Measurements from ENCODE around the gene GPR62.

Gene GPR62

DNA sequence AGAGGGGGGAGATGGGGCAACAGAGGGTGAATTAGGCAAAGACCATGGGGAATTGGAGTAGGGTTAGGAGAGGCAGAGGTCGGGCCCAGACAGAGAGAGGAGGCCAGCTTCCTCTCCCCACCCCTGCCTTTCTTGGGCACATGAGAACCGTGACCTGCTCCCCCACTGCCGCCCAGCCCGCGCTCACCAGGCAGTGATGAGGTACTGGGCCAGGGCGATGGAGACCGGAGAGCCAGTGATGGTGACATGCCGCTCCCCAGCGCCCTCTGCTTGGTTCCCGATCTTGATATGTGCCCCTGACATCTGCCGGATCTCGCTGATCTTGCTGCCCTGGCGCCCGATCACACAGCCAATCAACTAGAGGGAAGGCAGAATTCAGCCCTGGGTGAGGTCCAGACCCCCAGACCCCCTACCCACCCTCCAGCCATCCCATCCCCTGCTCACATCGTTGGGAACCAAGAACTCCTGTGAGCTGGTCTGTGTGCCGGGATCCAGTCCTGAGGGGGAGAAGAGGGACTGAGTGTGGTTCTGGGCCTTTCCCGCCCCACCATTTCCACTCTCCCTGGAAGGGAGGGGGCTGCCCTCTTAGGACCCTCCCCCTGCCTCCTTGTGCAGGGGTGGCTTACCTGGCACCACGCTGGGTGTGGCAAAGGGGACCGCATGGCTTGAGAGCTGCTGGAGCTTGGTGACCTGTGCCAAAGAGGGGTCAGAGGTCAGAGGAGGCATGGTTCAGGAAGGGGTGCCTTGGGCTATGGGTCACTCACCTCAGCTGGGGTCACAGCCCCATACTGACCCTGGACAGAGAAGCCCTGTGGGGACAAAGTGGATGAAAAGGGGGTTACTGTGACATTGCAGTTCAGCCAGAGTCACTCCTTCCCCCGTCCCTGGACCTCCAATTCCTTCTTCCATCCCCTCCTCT is 3.7 kb downstream of the GPR62 start:
- Histone ChIP-seq H3K27me3 (ENCODE audit: insufficient read depth, low read length) (no peaks in the 10 kb centered on the region), H3K4me1 (ENCODE audit: control insufficient read depth, insufficient read depth, low read length, unreplicated experiment) (peaks cover under 1% of the 10 kb centered on the region), H3K4me3 (ENCODE audit: low read depth, low read length) (no peak overlapping the region), H3K36me3 (ENCODE audit: insufficient read depth, low read length) (no peaks in the 10 kb centered on the region), H3K79me2 (ENCODE audit: control insufficient read depth, insufficient read depth, low read length, unreplicated experiment) (no peaks in the 10 kb centered on the region), H3K27ac (ENCODE audit: low read depth, low read length) (no peak overlapping the region), H2AFZ (ENCODE audit: low read length, unreplicated experiment) (no peak overlapping the region)

DNA sequence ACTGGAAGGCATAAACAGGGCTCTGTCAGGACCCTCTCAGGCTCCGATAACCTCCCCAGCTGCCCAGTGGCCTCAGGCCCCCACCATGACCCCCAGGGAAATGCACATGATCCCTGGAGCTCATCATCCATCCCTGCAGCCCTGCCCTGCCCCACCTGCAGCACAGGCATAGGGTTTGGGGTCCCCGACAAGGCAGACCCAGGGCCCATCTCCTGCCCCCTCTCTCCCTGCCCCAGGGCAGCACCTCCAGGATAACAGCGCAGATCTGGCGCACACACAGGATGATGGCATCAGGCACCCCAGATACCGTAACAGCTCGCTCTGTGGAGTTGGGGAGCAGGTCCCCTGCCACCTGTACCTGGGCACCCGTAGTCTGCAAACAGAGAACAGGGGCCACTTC is 4.5 kb downstream of the GPR62 start:
- H3K27me3 ChIP-seq (ENCODE audit: insufficient read depth, low read length) = no peaks in the 10 kb centered on the region
- no peaks in the 10 kb centered on the region for H3K4me1 ChIP-seq (ENCODE audit: control insufficient read depth, insufficient read depth, low read length, unreplicated experiment)
- H2AFZ ChIP-seq (ENCODE audit: low read length, unreplicated experiment) = no peak overlapping the region
- H3K4me3 ChIP-seq (ENCODE audit: low read depth, low read length) = no peak overlapping the region
- H3K79me2 ChIP-seq (ENCODE audit: control insufficient read depth, insufficient read depth, low read length, unreplicated experiment) = peaks cover 2% of the 10 kb centered on the region
- no peak overlapping the region for H3K27ac ChIP-seq (ENCODE audit: low read depth, low read length)
- no peaks in the 10 kb centered on the region for H3K36me3 ChIP-seq (ENCODE audit: insufficient read depth, low read length)

GRCh38 chr3:51960386-51960785 is 5.2 kb downstream of the GPR62 start:
- H3K4me3 ChIP-seq (ENCODE audit: low read depth, low read length) = no peak overlapping the region
- no peaks in the 10 kb centered on the region for H3K27me3 ChIP-seq (ENCODE audit: insufficient read depth, low read length)
- H3K4me1 ChIP-seq (ENCODE audit: control insufficient read depth, insufficient read depth, low read length, unreplicated experiment) = no peaks in the 10 kb centered on the region
- no peak overlapping the region for H2AFZ ChIP-seq (ENCODE audit: low read length, unreplicated experiment)
- no peak overlapping the region for H3K27ac ChIP-seq (ENCODE audit: low read depth, low read length)
- H3K79me2 ChIP-seq (ENCODE audit: control insufficient read depth, insufficient read depth, low read length, unreplicated experiment) = peaks cover 10% of the 10 kb centered on the region
- H3K36me3 ChIP-seq (ENCODE audit: insufficient read depth, low read length) = no peaks in the 10 kb centered on the region

GRCh38 chr3:51961011-51961410 is 5.8 kb downstream of the GPR62 start:
- Histone ChIP-seq H3K4me1 (ENCODE audit: control insufficient read depth, insufficient read depth, low read length, unreplicated experiment) (peaks cover 4% of the 10 kb centered on the region), H3K4me3 (ENCODE audit: low read depth, low read length) (no peak overlapping the region), H3K27ac (ENCODE audit: low read depth, low read length) (no peak overlapping the region), H2AFZ (ENCODE audit: low read length, unreplicated experiment) (no peak overlapping the region), H3K79me2 (ENCODE audit: control insufficient read depth, insufficient read depth, low read length, unreplicated experiment) (peaks cover 12% of the 10 kb centered on the region), H3K36me3 (ENCODE audit: insufficient read depth, low read length) (no peaks in the 10 kb centered on the region), H3K27me3 (ENCODE audit: insufficient read depth, low read length) (no peaks in the 10 kb centered on the region)

GRCh38 chr3:51961602-51962569 is 6.7 kb downstream of the GPR62 start:
- Histone ChIP-seq H3K4me3 (ENCODE audit: low read depth, low read length) (no peak overlapping the region), H3K4me1 (ENCODE audit: control insufficient read depth, insufficient read depth, low read length, unreplicated experiment) (peaks cover 12% of the 10 kb centered on the region), H3K27me3 (ENCODE audit: insufficient read depth, low read length) (no peaks in the 10 kb centered on the region), H3K36me3 (ENCODE audit: insufficient read depth, low read length) (no peaks in the 10 kb centered on the region), H3K79me2 (ENCODE audit: control insufficient read depth, insufficient read depth, low read length, unreplicated experiment) (peaks cover 20% of the 10 kb centered on the region), H2AFZ (ENCODE audit: low read length, unreplicated experiment) (no peak overlapping the region), H3K27ac (ENCODE audit: low read depth, low read length) (no peak overlapping the region)

DNA sequence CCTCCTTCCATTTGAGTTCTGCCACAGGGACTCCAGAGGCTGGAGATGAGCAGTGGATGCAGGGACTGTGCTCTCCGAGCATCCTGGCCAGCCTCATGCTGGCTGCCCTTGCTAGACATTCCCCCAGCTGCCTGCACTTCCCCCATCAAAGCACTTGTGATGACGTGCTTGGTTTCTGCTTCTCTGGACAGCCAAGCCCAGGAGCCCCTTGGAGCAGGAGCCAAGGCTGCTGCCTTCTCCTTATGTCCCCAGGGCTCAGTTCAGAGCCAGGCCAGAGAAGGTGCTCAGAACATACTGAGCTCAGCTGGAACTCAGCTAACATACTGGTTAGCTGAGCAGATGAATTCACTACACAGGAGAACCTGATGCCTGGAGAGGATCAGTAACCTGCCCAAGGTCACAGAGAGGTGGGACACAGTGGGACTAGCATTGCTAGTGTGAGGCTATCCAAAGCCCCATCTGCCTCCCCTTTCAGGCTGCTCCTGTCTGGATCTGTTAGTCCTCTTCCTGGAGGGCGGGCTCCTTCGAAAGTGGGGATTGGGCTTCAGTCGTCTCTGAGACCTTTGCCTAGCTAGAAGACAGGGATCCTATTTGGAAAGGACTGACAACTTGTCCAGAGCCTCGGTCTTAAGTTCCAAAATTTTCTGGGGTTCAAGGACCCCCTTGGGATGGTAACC is 7.8 kb downstream of the GPR62 start:
- Histone ChIP-seq H3K27ac (ENCODE audit: low read depth, low read length) (no peak overlapping the region), H3K79me2 (ENCODE audit: control insufficient read depth, insufficient read depth, low read length, unreplicated experiment) (peaks cover 23% of the 10 kb centered on the region), H3K36me3 (ENCODE audit: insufficient read depth, low read length) (no peaks in the 10 kb centered on the region), H3K27me3 (ENCODE audit: insufficient read depth, low read length) (no peaks in the 10 kb centered on the region), H2AFZ (ENCODE audit: low read length, unreplicated experiment) (no peak overlapping the region), H3K4me3 (ENCODE audit: low read depth, low read length) (no peak overlapping the region), H3K4me1 (ENCODE audit: control insufficient read depth, insufficient read depth, low read length, unreplicated experiment) (peaks cover 12% of the 10 kb centered on the region)

DNA sequence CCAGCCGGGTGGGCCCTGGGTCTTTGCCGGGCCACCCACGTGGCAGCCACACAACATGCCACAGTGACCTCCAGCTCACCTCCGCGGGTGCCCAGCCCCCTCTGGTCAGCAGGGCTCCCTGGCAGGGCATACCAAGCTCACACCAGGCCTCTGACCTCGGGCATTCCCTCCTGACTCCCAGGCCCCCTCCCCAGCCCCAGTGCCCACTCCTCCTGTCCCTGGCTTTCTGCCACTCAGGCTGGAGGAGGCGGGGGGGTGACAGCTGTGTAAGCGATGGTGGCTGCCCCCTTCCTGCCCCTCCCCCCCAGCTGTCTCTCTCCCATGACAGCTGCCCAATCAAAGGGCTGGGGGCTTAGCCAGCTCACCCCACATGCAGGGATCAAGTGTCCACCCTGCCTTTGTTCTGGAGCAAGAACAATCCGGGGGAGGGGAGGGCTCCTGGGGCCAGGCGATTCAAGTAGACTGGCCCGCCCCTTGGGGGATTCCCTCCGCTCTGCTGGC is 8.8 kb downstream of the GPR62 start:
- H2AFZ ChIP-seq (ENCODE audit: low read length, unreplicated experiment) = no peak overlapping the region
- peaks cover 15% of the 10 kb centered on the region for H3K4me1 ChIP-seq (ENCODE audit: control insufficient read depth, insufficient read depth, low read length, unreplicated experiment)
- no peaks in the 10 kb centered on the region for H3K36me3 ChIP-seq (ENCODE audit: insufficient read depth, low read length)
- no peak overlapping the region for H3K4me3 ChIP-seq (ENCODE audit: low read depth, low read length)
- no peaks in the 10 kb centered on the region for H3K27me3 ChIP-seq (ENCODE audit: insufficient read depth, low read length)
- no peak overlapping the region for H3K27ac ChIP-seq (ENCODE audit: low read depth, low read length)
- peaks cover 23% of the 10 kb centered on the region for H3K79me2 ChIP-seq (ENCODE audit: control insufficient read depth, insufficient read depth, low read length, unreplicated experiment)

GRCh38 chr3:51964521-51964920 is 9.3 kb downstream of the GPR62 start:
- H3K27me3 ChIP-seq (ENCODE audit: insufficient read depth, low read length) = no peaks in the 10 kb centered on the region
- peaks cover 15% of the 10 kb centered on the region for H3K4me1 ChIP-seq (ENCODE audit: control insufficient read depth, insufficient read depth, low read length, unreplicated experiment)
- H3K36me3 ChIP-seq (ENCODE audit: insufficient read depth, low read length) = no peaks in the 10 kb centered on the region
- no peak overlapping the region for H3K4me3 ChIP-seq (ENCODE audit: low read depth, low read length)
- peaks cover 23% of the 10 kb centered on the region for H3K79me2 ChIP-seq (ENCODE audit: control insufficient read depth, insufficient read depth, low read length, unreplicated experiment)
- no peak overlapping the region for H3K27ac ChIP-seq (ENCODE audit: low read depth, low read length)
- no peak overlapping the region for H2AFZ ChIP-seq (ENCODE audit: low read length, unreplicated experiment)

DNA sequence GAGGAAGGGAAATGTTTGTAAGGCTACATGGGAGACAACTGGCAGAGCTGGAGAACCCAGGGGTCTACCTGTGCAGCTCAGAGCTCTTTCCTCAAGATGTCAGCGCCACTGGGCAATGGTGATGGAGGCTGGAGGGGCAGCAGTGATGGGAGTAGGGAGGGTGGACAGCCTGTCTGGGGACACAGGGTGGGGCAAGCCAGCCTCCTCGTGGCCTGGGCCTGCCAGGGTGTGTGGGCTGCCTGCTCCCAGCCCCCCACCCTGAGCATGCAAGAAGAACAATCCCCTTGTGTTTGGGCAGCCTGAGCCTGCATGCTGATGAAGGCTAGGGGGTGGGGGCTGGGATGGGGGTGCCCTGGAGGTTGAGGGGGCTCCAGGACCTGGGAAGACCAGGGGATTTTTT is 10.8 kb downstream of the GPR62 start:
- no peak overlapping the region for H3K27ac ChIP-seq (ENCODE audit: low read depth, low read length)
- H3K27me3 ChIP-seq (ENCODE audit: insufficient read depth, low read length) = no peaks in the 10 kb centered on the region
- peak overlapping the region; percentile 82 for H3K4me3 ChIP-seq (ENCODE audit: low read depth, low read length)
- peaks cover 15% of the 10 kb centered on the region for H3K4me1 ChIP-seq (ENCODE audit: control insufficient read depth, insufficient read depth, low read length, unreplicated experiment)
- no peak overlapping the region for H2AFZ ChIP-seq (ENCODE audit: low read length, unreplicated experiment)
- no peaks in the 10 kb centered on the region for H3K36me3 ChIP-seq (ENCODE audit: insufficient read depth, low read length)
- peaks cover 23% of the 10 kb centered on the region for H3K79me2 ChIP-seq (ENCODE audit: control insufficient read depth, insufficient read depth, low read length, unreplicated experiment)

- Histone ChIP-seq H3K36me3 (ENCODE audit: insufficient read depth, low read length) (no peaks in the 10 kb centered on the region), H3K4me3 (ENCODE audit: low read depth, low read length) (peak overlapping the region; percentile 82), H3K27ac (ENCODE audit: low read depth, low read length) (no peak overlapping the region), H3K27me3 (ENCODE audit: insufficient read depth, low read length) (no peaks in the 10 kb centered on the region), H2AFZ (ENCODE audit: low read length, unreplicated experiment) (no peak overlapping the region), H3K79me2 (ENCODE audit: control insufficient read depth, insufficient read depth, low read length, unreplicated experiment) (peaks cover 23% of the 10 kb centered on the region), H3K4me1 (ENCODE audit: control insufficient read depth, insufficient read depth, low read length, unreplicated experiment) (peaks cover 15% of the 10 kb centered on the region)
Observed at GRCh38 chr3:51966486-51966885, 11.3 kb downstream of the GPR62 start.

Data from ACC112 (cell line).